Caco-2 (cell line): ENCODE results near the gene DOCK2. TPM values are rescaled to one million over a fixed set of nuclear protein-coding genes. Genes with fewer than 3 reads are reported as not detected.
"Not testable (repeated sequence)": the region's sequence is repeated elsewhere in the genome, so short reads cannot be mapped to it uniquely, and the experiment has no call there.

Source experiments
- BruUV-seq: library from RNA; stranded (reverse); fragments of 400-500 nt; replicated peaks from 2 replicates; lab custom pipeline; 2021; lab: Mats Ljungman, UMichigan
- CTCF ChIA-PET: fragments of 300-600 bp; sonication (Branson Sonifier 250); formaldehyde crosslinking; loops from one replicate; lab custom pipeline; 2022; ENCODE audit warnings: antibody characterized with exemption; lab: Charles Lee
- POLR2A ChIA-PET: fragments of 300-600 bp; sonication (Branson Sonifier 250); formaldehyde crosslinking; loops from one replicate; lab custom pipeline; 2022; ENCODE audit warnings: antibody characterized with exemption; lab: Charles Lee
- DNase-seq, 2 experiments: peaks; one replicate each; pipeline versions ENCODE4 v3.0.0 to v3.0.0-alpha.2; 2020 to 2022
- H3K27me3 ChIP-seq: replicated peaks from 2 replicates; pipeline ENCODE4 v1.6.0; 2011; ENCODE audit warnings: low read length; ENCODE audit not compliant: control insufficient read depth, insufficient read depth
- H3K36me3 ChIP-seq: 2 replicates; pipeline ENCODE4 v1.5.1; 2011; ENCODE audit warnings: low read length; ENCODE audit not compliant: control insufficient read depth, insufficient read depth
- H3K4me1 ChIP-seq: fragments of 250-450 bp; sonication (Bioruptor Pico); 2 replicates; pipeline ENCODE4 v1.5.1; 2020; ENCODE audit warnings: mild to moderate bottlenecking
- H3K4me3 ChIP-seq: 2 replicates; pipeline ENCODE4 v1.5.1; 2011; ENCODE audit warnings: low read depth, mild to moderate bottlenecking, control low read depth, low read length
- H3K9me3 ChIP-seq: fragments of 250-450 bp; sonication (Bioruptor Pico); 2 replicates; pipeline ENCODE4 v1.5.1; 2020; ENCODE audit warnings: mild to moderate bottlenecking, moderate library complexity
- H3K27ac Mint-ChIP-seq: one replicate; pipeline ENCODE4 v1.8.0; 2022; ENCODE audit warnings: mixed read lengths; ENCODE audit not compliant: unreplicated experiment
- H3K27me3 Mint-ChIP-seq: one replicate; pipeline ENCODE4 v1.8.0; 2022; ENCODE audit warnings: mixed read lengths; ENCODE audit not compliant: insufficient read depth, unreplicated experiment
- H3K36me3 Mint-ChIP-seq: one replicate; pipeline ENCODE4 v1.8.0; 2022; ENCODE audit warnings: mild to moderate bottlenecking, mixed read lengths; ENCODE audit not compliant: insufficient read depth, unreplicated experiment
- H3K4me1 Mint-ChIP-seq: one replicate; pipeline ENCODE4 v1.8.0; 2022; ENCODE audit warnings: low read depth, mixed read lengths; ENCODE audit not compliant: unreplicated experiment
- H3K4me3 Mint-ChIP-seq: one replicate; pipeline ENCODE4 v1.8.0; 2022; ENCODE audit warnings: mild to moderate bottlenecking, moderate library complexity, mixed read lengths; ENCODE audit not compliant: unreplicated experiment
- H3K9me3 Mint-ChIP-seq: one replicate; pipeline ENCODE4 v1.8.0; 2022; ENCODE audit warnings: mixed read lengths; ENCODE audit not compliant: unreplicated experiment
- CTCF ChIP-seq, 2 experiments: fragments of 200-600 bp in 1 of 2; IDR thresholded peaks; 1 replicate in 1 of 2; 2 replicates in 1 of 2; pipeline versions ENCODE4 v1.5.1 to v1.8.0; 2011 to 2022; ENCODE audit warnings: antibody characterized with exemption in 1 of 2, control low read depth in 1 of 2, inconsistent platforms in 1 of 2, low read depth in 1 of 2, low read length in 1 of 2, mild to moderate bottlenecking in 1 of 2, moderate library complexity in 1 of 2; ENCODE audit not compliant: insufficient read depth in 1 of 2, severe bottlenecking in 1 of 2, unreplicated experiment in 1 of 2
- intact Hi-C: fragments of 100-400 bp; cut with micrococcal nuclease; formaldehyde crosslinking; loops from one replicate; pipeline ENCODE4 v1.10.0; 2022; ENCODE audit not compliant: unreplicated experiment
- total RNA-seq: library from RNA; stranded (reverse); gene quantifications from 2 replicates; pipeline ENCODE4 v1.2.3, GENCODE V29; 2022

The DOCK2 gene
- total RNA-seq, 1 experiment from 2014 or later, result 0.09 TPM

DNA sequence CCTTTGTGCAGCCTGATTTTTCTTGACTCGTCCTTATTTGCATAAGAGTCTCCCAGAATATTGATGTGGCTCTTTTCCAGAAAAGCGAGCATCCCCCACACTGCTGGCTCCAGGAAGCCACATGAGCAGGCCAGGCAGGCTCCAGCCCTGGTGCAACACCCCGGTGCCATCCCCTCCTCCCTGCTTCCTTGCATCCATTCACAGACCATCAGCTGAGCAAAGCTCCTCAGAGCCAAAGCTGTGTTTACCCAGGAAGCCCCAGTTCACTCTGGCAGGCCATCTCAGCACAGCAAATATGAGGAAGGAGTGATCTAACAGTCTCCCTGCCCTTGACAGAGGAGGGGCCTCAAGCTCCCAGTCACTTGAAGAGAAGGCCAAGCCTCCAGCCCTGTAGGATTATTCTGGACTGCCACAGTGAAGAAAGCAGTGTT, 308.8 kb downstream of the DOCK2 start:
- H3K4me1 ChIP-seq, result no peaks in the 10 kb centered on the region
- TF ChIP-seq CTCF (IDR thresholded peaks at IDR 0.05; ENCODE audit: insufficient read depth in 1 of 2, low read depth in 1 of 2, low read length in 1 of 2, severe bottlenecking in 1 of 2, unreplicated experiment in 1 of 2), result no peak
- H3K4me3 ChIP-seq, result no peak overlapping the region
- DNase-seq, result no peak
- H3K27me3 ChIP-seq, result no peaks in the 10 kb centered on the region
- Mint-ChIP-seq H3K4me1 (no peaks in the 10 kb centered on the region), H3K36me3 (no peaks in the 10 kb centered on the region), H3K9me3 (no peaks in the 10 kb centered on the region), H3K4me3 (no peak overlapping the region), H3K27me3 (peaks cover 7% of the 10 kb centered on the region), H3K27ac (no peak overlapping the region)
- H3K36me3 ChIP-seq, result no peaks in the 10 kb centered on the region
- POLR2A ChIA-PET, result no interaction called here
- CTCF ChIA-PET, result interaction anchor here (0.6 kb wide), 1 partner anchor 22 kb away, joined by 4 read pairs; no protein-coding TSS in a partner anchor
- BruUV-seq, result no TSS peak
- no peaks in the 10 kb centered on the region for H3K9me3 ChIP-seq
- intact Hi-C loops, result no loop called here

GRCh38 chr5:169946743-169947295, 309.7 kb downstream of the DOCK2 start:
- H3K27me3 Mint-ChIP-seq, result peaks cover 7% of the 10 kb centered on the region
- no TSS peak for BruUV-seq
- intact Hi-C loops, result no loop called here

GRCh38 chr5:169950333-169950732, 313.3 kb downstream of the DOCK2 start:
- H3K4me3 ChIP-seq, result no peak overlapping the region
- no peaks in the 10 kb centered on the region for H3K36me3 Mint-ChIP-seq
- H3K27ac Mint-ChIP-seq, result no peak overlapping the region
- no peaks in the 10 kb centered on the region for H3K4me1 ChIP-seq
- H3K4me1 Mint-ChIP-seq, result no peaks in the 10 kb centered on the region
- H3K9me3 ChIP-seq, result no peaks in the 10 kb centered on the region
- intact Hi-C loops, result no loop called here
- POLR2A ChIA-PET, result no interaction called here
- no peaks in the 10 kb centered on the region for H3K36me3 ChIP-seq
- H3K9me3 Mint-ChIP-seq, result no peaks in the 10 kb centered on the region
- no peak overlapping the region for H3K4me3 Mint-ChIP-seq
- CTCF ChIA-PET, result no interaction called here
- peaks cover 10% of the 10 kb centered on the region for H3K27me3 Mint-ChIP-seq
- no TSS peak for BruUV-seq
- no peak for DNase-seq
- no peaks in the 10 kb centered on the region for H3K27me3 ChIP-seq
- TF ChIP-seq CTCF (IDR thresholded peaks at IDR 0.05; ENCODE audit: insufficient read depth in 1 of 2, low read depth in 1 of 2, low read length in 1 of 2, severe bottlenecking in 1 of 2, unreplicated experiment in 1 of 2), result no peak

More at GRCh38 chr5:169946743-169947295, 309.7 kb downstream of the DOCK2 start:
- Mint-ChIP-seq H3K4me3 (no peak overlapping the region), H3K9me3 (no peaks in the 10 kb centered on the region), H3K27ac (no peak overlapping the region), H3K4me1 (no peaks in the 10 kb centered on the region), H3K36me3 (no peaks in the 10 kb centered on the region)
- no peaks in the 10 kb centered on the region for H3K27me3 ChIP-seq
- no peaks in the 10 kb centered on the region for H3K4me1 ChIP-seq
- H3K9me3 ChIP-seq, result no peaks in the 10 kb centered on the region
- no peak for DNase-seq
- no peaks in the 10 kb centered on the region for H3K36me3 ChIP-seq
- TF ChIP-seq CTCF (IDR thresholded peaks at IDR 0.05; ENCODE audit: insufficient read depth in 1 of 2, low read depth in 1 of 2, low read length in 1 of 2, severe bottlenecking in 1 of 2, unreplicated experiment in 1 of 2), result no peak
- ChIA-PET CTCF (no interaction called here), POLR2A (no interaction called here)
- no peak overlapping the region for H3K4me3 ChIP-seq

GRCh38 chr5:169953196-169953595, 316.1 kb downstream of the DOCK2 start:
- H3K4me1 ChIP-seq, H3K36me3 ChIP-seq, H3K4me3 ChIP-seq, H3K4me3 Mint-ChIP-seq, H3K9me3 Mint-ChIP-seq, H3K27me3 ChIP-seq, H3K36me3 Mint-ChIP-seq, DNase-seq, POLR2A ChIA-PET, H3K4me1 Mint-ChIP-seq, CTCF ChIA-PET, H3K27ac Mint-ChIP-seq, intact Hi-C loops, H3K27me3 Mint-ChIP-seq, BruUV-seq, H3K9me3 ChIP-seq: not testable (repeated sequence)
